ENCODE data around the gene BCAS3.

Gene BCAS3

DNA sequence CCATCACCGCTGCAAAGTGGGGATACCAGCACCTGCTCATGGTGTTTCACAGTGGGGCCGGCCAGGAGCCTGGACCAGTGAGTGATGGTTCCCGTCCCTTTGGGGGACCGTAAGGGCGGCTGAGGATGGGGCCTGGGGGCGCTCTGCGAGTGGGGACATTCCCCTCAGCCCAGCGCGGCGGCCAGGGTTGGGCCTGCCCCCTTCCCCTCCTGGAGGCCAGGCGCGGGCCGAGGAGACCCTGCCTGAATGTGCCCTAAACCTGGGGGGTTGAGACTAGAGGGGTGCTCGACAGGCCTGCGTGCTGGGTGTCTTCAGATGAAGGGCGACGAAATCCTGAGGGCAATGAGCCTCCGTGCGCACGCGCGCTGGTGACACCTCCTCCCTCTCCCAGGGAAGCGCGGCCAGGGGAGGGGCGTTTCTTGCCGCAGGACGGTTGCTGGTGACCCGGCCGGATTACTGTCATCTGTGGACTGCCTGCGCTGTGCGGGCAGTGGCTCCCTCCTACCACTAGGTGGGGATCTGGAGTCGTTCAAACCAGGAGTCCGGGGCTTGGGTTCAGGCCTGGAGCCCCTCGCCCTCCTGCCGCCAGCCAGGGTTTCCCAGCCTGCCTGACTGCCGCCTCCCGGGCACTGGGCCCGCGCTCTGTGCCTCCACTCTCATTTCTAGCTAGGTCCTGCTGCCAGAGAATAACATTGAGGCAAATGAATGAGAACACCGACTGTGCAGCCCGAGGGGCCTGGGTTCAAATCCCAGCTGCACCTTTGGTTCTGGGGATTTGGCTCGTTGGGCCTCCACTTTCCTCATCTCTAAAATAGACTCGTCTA, 739.1 kb downstream of the BCAS3 start:
- Histone ChIP-seq H3K79me2 (ENCODE audit: insufficient read depth, low read depth) (no peaks in the 10 kb centered on the region), H3K4me2 (no peak overlapping the region), H3K27me3 (ENCODE audit: insufficient read depth, low read depth) (no peaks in the 10 kb centered on the region), H3K4me1 (ENCODE audit: low read depth, poor library complexity, severe bottlenecking) (no peaks in the 10 kb centered on the region), H3K4me3 (IDR thresholded peaks at IDR 0.05; ENCODE audit: insufficient read depth, low read depth, low read length) (no peak overlapping the region), H4K20me1 (ENCODE audit: insufficient read depth) (no peaks in the 10 kb centered on the region), H2AFZ (ENCODE audit: low read depth) (peak overlapping the region; percentile 12; the same call in 1 of the 2 replicates), H3K9ac (no peak overlapping the region), H3K27ac (no peak overlapping the region), H3K36me3 (ENCODE audit: insufficient read depth) (no peaks in the 10 kb centered on the region)
- TF ChIP-seq, protein P1, sequence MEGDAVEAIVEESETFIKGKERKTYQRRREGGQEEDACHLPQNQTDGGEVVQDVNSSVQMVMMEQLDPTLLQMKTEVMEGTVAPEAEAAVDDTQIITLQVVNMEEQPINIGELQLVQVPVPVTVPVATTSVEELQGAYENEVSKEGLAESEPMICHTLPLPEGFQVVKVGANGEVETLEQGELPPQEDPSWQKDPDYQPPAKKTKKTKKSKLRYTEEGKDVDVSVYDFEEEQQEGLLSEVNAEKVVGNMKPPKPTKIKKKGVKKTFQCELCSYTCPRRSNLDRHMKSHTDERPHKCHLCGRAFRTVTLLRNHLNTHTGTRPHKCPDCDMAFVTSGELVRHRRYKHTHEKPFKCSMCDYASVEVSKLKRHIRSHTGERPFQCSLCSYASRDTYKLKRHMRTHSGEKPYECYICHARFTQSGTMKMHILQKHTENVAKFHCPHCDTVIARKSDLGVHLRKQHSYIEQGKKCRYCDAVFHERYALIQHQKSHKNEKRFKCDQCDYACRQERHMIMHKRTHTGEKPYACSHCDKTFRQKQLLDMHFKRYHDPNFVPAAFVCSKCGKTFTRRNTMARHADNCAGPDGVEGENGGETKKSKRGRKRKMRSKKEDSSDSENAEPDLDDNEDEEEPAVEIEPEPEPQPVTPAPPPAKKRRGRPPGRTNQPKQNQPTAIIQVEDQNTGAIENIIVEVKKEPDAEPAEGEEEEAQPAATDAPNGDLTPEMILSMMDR (conservative IDR thresholded peaks at IDR 0.05; ENCODE audit: low read depth, low read length), result peak; percentile 77

DNA sequence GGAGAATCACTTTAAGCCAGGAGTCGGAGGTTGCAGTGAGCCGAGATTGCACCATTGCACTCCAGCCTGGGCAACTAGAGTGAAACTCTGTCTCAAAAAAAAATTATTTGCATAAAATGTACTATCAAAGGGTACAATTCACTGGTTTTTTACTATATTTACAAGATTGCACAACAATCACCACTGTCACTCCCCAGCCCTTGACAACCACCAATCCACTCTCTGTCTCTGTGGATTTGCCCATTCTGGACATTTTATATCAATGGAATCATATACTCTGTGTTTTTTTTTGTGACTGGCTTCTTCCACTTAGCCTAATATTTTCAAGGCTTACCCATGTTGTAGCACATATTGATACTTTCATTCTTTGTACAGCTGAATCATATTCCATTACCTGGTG, 740.8 kb downstream of the BCAS3 start:
- Histone ChIP-seq H2AFZ (ENCODE audit: low read depth) (no peak overlapping the region), H3K4me1 (ENCODE audit: low read depth, poor library complexity, severe bottlenecking) (no peaks in the 10 kb centered on the region), H3K9ac (no peak overlapping the region), H3K27me3 (ENCODE audit: insufficient read depth, low read depth) (no peaks in the 10 kb centered on the region), H3K4me3 (IDR thresholded peaks at IDR 0.05; ENCODE audit: insufficient read depth, low read depth, low read length) (no peak overlapping the region), H3K36me3 (ENCODE audit: insufficient read depth) (no peaks in the 10 kb centered on the region), H3K4me2 (no peak overlapping the region), H3K79me2 (ENCODE audit: insufficient read depth, low read depth) (no peaks in the 10 kb centered on the region), H4K20me1 (ENCODE audit: insufficient read depth) (no peaks in the 10 kb centered on the region), H3K27ac (no peak overlapping the region)
- TF ChIP-seq, protein P1 (conservative IDR thresholded peaks at IDR 0.05; ENCODE audit: low read depth, low read length), result no peak

DNA sequence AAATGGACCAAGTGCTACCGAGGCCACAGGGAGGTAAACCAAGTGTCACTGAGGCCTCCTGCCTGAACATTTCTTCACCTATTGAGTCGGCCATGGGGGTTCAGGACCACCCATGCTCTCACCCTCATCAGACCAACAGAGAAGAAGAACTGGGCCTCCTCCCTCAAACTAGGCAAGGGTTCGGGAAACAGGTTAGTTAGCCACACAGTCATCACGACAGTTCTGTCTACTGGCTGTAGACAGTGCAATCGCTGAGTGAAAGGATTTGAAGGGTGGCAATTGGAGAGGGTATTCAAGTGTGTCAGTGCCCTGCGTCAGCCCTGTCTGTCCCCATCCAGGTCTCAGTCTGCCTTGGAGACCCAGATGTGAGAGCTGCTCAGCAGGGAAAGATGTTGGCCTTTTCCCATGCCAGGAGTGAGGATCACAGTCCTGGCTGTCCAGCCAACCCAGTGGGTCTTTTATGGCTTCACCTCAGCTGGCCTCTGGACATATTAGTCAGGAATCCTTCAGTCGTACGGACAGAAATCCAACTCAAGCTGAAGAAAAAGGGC, 741.9 kb downstream of the BCAS3 start:
- H2AFZ ChIP-seq (ENCODE audit: low read depth), result no peak overlapping the region
- H3K4me2 ChIP-seq, result no peak overlapping the region
- TF ChIP-seq, protein P1 (conservative IDR thresholded peaks at IDR 0.05; ENCODE audit: low read depth, low read length), result no peak
- H4K20me1 ChIP-seq (ENCODE audit: insufficient read depth), result no peaks in the 10 kb centered on the region
- H3K4me1 ChIP-seq (ENCODE audit: low read depth, poor library complexity, severe bottlenecking), result no peaks in the 10 kb centered on the region
- H3K4me3 ChIP-seq (IDR thresholded peaks at IDR 0.05; ENCODE audit: insufficient read depth, low read depth, low read length), result no peak overlapping the region
- no peaks in the 10 kb centered on the region for H3K79me2 ChIP-seq (ENCODE audit: insufficient read depth, low read depth)
- H3K27ac ChIP-seq, result no peak overlapping the region
- no peak overlapping the region for H3K9ac ChIP-seq
- no peaks in the 10 kb centered on the region for H3K27me3 ChIP-seq (ENCODE audit: insufficient read depth, low read depth)
- H3K36me3 ChIP-seq (ENCODE audit: insufficient read depth), result no peaks in the 10 kb centered on the region

DNA sequence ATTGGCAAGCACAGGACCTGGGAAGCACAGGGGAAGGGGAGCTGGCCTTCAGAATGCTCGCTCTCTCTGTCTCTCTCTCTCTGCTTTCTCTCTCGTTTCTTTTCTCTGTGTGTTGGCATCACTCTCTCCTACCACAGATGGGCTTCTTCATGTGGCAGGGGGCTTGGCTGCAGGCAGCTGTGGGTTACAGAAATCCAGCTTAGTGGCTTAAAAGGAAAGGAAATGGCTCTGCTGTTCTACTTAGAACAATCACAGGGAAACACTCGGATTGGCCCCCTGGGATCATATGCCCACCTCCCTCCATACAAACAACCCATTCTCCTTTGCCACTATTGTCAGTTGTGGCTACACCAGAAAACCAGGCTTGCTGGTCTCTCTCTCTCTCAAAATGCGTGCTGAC, 742.4 kb downstream of the BCAS3 start:
- no peak overlapping the region for H3K27ac ChIP-seq
- H4K20me1 ChIP-seq (ENCODE audit: insufficient read depth), result no peaks in the 10 kb centered on the region
- no peak overlapping the region for H3K4me2 ChIP-seq
- H3K4me3 ChIP-seq (IDR thresholded peaks at IDR 0.05; ENCODE audit: insufficient read depth, low read depth, low read length), result no peak overlapping the region
- no peaks in the 10 kb centered on the region for H3K36me3 ChIP-seq (ENCODE audit: insufficient read depth)
- no peak overlapping the region for H3K9ac ChIP-seq
- H3K4me1 ChIP-seq (ENCODE audit: low read depth, poor library complexity, severe bottlenecking), result no peaks in the 10 kb centered on the region
- H3K27me3 ChIP-seq (ENCODE audit: insufficient read depth, low read depth), result no peaks in the 10 kb centered on the region
- no peaks in the 10 kb centered on the region for H3K79me2 ChIP-seq (ENCODE audit: insufficient read depth, low read depth)
- TF ChIP-seq, protein P1 (conservative IDR thresholded peaks at IDR 0.05; ENCODE audit: low read depth, low read length), result no peak
- H2AFZ ChIP-seq (ENCODE audit: low read depth), result no peak overlapping the region

Measured in KMS-11 (cell line).